ENCODE data around the gene NUP214.

GRCh38 chr9:131204285-131204684 is 78.9 kb downstream of the NUP214 start:
- TF ChIP-seq CTCF (IDR thresholded peaks at IDR 0.05; ENCODE audit: insufficient read depth, low read length, poor library complexity, severe bottlenecking) (no peak), EZH2phosphoT487 (conservative IDR thresholded peaks at IDR 0.05; ENCODE audit: low read length) (no peak)

Measured in SU-DHL-6 (cell line).